Urinary bladder (tissue), 4 donors: Measurements from ENCODE around the gene STARD10. TPM values are rescaled to one million over a fixed set of nuclear protein-coding genes. Genes with fewer than 3 reads are reported as not detected.
"Not testable (repeated sequence)": the region's sequence is repeated elsewhere in the genome, so short reads cannot be mapped to it uniquely, and the experiment has no call there.

Experiments used
- DNase-seq: peaks from one replicate; pipeline ENCODE4 v3.0.0-alpha.2; 2015; ENCODE audit errors: extremely low spot score
- H3K27ac ChIP-seq: one replicate; pipeline ENCODE4 v1.5.1; 2013; ENCODE audit warnings: low read depth, mild to moderate bottlenecking, moderate library complexity
- H3K36me3 ChIP-seq: one replicate; pipeline ENCODE4 v1.6.1; 2013; ENCODE audit warnings: mild to moderate bottlenecking, moderate library complexity; ENCODE audit not compliant: insufficient read depth
- H3K4me1 ChIP-seq: one replicate; pipeline ENCODE4 v1.6.1; 2013; ENCODE audit warnings: mild to moderate bottlenecking, moderate library complexity; ENCODE audit not compliant: insufficient read depth
- H3K4me3 ChIP-seq: one replicate; pipeline ENCODE4 v1.5.1; 2013; ENCODE audit warnings: low read depth, low read length
- WGBS: extraction: QIAGEN DNeasy Blood & Tissue Kit; methylation state at CpG from one replicate; pipeline ENCODE4 v1.1.7; 2013; 5-methylcytosine and 5-hydroxymethylcytosine counted together
- polyA plus RNA-seq: library from polyadenylated mRNA; stranded (reverse); fragments of 200-250 nt; gene quantifications from one replicate; pipeline ENCODE4 v1.2.3, GENCODE V29; 2013
- total RNA-seq: library from RNA; depleted of rRNA; stranded (reverse); fragments of >200 nt; gene quantifications from one replicate; pipeline ENCODE4 v1.2.3, GENCODE V29; 2014
- donor health status: healthy with polysubstance abuse.
- donor health status: healthy.

The STARD10 gene
- total and polyA plus RNA-seq, 2 donors: 16.3 to 33.5 TPM

DNA sequence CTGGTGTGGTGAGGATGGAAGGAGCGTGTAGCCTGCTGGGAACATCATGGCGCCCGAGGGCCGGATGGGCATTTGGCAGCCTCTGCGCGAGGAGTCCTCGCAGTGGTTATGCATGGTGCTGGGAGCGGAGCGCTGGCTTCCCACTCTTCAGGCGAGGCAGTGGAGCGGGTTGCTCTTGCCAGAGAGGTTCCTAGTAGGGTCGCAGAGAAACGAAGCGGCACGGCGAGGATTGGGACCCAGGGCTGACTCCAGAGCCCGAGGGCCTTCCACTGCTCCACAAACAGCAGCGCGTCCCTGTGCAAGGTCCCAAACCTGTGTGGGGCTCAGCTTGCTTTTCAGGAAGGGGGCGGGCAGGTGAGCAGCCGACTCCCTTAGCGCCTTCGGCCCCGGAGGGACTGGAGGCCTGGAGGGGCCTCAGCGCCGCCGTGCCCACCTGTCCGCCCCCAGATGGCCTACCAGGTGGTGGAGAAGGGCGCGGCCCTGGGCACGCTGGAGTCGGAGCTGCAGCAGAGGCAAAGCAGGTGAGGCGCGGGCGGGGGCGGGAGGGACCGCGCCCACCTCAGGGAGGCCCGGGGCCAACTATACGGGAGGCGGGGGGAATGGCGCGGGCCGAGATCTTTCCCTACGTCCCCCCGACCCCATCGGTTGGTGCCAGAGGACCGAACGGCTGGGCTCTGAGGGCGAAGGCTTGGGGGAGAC is 27.5 kb upstream of the STARD10 start:
- no peak for DNase-seq
- WGBS: 38% methylated on average over 50 of the region's 50 CpGs
- Histone ChIP-seq H3K4me1 (no peaks in the 10 kb centered on the region), H3K27ac (peak overlapping the region; percentile 24), H3K4me3 (peak overlapping the region; percentile 20), H3K36me3 (no peaks in the 10 kb centered on the region)

DNA sequence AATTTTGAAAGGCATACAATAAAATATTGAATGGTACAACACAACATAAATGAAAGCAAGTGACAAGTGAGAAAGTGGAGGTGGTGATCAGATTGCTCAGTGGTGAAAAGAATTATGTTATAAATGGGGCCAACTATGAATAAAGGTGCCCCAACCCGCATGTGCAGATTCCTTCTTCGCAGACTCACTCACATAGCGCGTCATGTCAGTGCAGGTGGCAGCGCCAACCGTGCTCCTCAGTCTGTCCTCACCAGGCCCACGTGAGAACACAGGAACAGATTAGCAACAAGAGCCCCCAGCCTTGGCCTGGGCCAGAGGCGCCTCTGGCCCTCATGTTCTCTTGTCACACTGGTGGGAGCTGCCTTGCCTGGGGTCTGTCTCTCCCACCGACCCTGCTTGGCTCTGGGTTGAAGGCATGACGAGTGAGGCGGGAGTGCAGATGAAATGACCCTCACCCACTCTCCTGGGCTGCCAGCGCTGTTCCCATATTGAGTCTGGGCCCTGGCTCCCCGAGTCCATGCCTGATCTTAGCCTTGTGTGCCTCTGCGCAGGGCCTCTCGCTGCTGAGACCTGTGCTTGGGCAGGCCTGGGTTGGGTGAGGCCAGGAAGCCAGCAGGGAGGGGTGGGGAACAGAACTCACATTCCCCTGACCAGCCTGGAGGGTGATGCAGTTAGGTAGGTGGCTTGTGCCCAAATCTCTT is 26.7 kb upstream of the STARD10 start:
- H3K36me3 ChIP-seq: no peaks in the 10 kb centered on the region
- H3K27ac ChIP-seq: no peak overlapping the region
- no peak overlapping the region for H3K4me3 ChIP-seq
- DNase-seq: no peak
- 90% methylated on average over 15 of the region's 15 CpGs for WGBS
- no peaks in the 10 kb centered on the region for H3K4me1 ChIP-seq

DNA sequence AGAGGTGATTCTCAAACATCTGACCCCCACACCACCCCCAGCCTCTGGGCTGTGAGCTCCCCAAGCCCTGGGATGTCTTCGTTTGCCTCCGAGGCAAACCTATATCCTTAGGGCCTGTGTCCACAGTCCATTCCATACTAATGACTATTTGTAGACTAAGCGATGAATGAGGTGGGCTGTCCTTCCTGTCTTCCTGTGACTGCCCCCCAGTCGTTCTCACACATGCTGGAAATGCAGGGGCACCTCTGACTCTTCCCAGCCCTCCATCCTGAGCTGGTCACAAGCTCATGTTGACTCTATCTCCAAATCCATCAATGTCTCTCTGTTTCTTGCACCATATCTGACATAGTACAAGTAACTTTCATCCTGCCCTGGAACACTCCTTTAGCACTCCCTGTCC is 25.1 kb upstream of the STARD10 start:
- Histone ChIP-seq H3K36me3 (no peaks in the 10 kb centered on the region), H3K27ac (no peak overlapping the region), H3K4me1 (no peaks in the 10 kb centered on the region), H3K4me3 (no peak overlapping the region)
- WGBS: 85% methylated on average over 4 of the region's 4 CpGs
- DNase-seq: no peak

DNA sequence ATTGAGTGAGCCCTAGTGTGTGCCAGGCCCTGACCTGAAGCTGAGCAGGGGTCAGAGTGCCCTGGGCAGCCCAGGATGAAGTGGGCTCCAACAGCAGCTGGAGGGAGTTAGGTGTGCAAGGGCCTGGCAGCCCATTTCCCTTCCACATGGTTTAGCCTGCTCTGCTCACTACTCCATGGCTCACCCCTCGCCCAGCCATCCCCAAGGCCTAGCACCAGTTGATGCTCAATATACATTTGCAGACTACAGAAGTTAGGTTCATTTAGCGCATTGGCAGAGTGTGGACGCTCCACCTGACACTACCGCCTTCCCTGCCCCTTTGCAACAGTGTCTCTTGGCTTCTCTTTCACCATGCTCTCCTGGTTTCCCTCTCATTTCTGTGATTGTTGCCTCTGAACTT is 24.1 kb upstream of the STARD10 start:
- Histone ChIP-seq H3K4me3 (no peak overlapping the region), H3K36me3 (no peaks in the 10 kb centered on the region), H3K4me1 (no peaks in the 10 kb centered on the region), H3K27ac (no peak overlapping the region)
- 98% methylated on average over 4 of the region's 4 CpGs for WGBS
- no peak for DNase-seq

DNA sequence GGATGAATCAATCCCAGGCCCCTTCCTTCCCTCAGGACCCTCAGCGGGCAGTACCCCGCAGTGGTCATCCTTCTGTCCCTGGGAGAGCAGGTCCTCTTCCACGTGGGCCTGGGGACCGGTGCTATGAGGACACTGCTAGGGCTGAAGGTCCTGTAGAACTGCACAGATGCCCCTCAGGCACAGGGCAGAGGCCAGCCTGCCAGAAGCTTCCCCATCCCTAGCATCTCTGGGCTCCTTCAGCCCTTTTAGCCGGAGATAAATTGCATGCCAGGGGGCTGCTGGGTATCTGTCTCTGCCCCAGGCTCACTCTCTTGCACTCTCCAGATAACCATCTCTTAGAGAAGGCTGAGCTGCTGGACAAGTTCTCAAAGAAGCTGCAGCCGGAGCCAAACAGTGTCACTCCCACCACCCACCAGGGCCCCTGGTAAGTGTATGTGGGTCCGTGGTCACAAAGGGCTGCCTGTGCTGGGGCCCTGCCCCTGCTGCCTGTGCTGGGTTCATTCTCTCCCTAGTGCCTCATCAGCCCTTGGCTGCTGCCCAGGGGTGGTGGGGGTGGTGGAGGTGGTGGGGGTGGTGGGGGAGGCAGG is 22.6 kb upstream of the STARD10 start:
- 79% methylated on average over 7 of the region's 7 CpGs for WGBS
- Histone ChIP-seq H3K36me3 (no peaks in the 10 kb centered on the region), H3K27ac (no peak overlapping the region), H3K4me3 (no peak overlapping the region), H3K4me1 (no peaks in the 10 kb centered on the region)
- DNase-seq: no peak

DNA sequence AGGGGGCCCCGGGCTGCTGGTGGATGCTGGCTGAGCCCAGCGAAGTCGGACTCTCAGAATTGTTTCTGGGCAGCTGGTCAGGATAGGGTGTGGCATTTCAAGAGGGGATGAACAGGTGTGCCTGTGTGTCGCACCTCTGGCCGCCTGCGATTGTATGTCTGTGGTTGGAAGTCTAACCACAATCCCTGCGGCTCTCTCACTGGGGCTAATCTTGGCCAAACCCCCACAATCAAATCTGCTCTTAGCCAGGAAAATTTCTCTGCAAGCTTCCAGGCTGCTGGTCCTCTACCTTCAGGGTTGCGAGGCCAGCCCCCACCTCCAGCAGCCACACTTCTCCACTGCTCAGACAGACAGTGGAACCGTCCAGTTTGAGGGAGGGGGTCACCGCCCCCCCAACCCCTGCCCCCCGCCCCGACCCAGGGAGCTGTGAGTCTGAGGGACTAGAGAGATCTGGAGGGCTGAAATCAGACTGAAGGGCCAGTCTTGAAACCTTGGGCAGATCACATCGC is 21.3 kb upstream of the STARD10 start:
- Histone ChIP-seq H3K4me1 (no peaks in the 10 kb centered on the region), H3K27ac (no peak overlapping the region), H3K36me3 (no peaks in the 10 kb centered on the region), H3K4me3 (peak overlapping the region; percentile 52)
- 24% methylated on average over 13 of the region's 13 CpGs for WGBS
- no peak for DNase-seq

DNA sequence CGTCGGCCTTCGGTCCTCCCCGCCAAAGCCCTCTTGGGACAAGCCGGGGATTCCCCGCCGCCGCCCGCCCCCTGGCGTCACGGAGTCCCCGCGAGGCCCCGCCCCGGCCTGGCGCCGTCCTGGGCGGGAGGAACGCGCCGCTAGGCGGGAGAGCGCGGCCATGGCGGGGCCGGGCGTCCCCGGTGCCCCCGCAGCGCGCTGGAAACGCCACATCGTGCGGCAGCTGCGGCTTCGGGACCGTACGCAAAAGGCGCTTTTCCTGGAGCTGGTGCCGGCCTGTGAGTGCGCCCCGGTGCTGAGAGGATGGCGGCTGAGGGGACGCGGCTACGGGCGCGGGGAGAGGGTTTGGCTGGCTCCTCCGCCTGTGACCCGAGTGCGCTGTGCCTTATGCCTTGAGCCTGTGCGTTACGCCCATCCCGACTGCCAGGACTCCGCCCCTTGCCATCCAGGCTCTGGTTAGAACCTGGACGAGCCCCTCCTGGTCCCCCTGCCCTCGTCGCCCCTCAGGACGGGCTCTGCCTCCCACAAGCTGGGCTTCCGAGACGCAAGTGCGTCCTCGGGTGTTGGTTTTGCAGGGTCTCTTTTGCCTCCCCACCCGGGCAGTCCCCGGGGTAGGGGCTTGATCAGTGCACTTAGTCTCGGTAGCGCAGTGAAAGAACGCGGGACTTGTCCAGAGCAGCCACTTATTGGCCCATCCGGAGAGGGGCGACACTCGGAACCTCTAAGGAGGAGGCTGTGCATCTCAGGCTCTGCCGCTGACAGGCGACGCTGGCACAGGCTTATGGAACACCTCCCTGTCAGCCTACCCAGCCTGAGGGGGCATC is 20.7 kb upstream of the STARD10 start, which contains the start of gene ATG16L2:
TSS of gene ATG16L2 (plus strand) at position 126 of the 824 bp plus-strand sequence. CDS start at position 161, 35 bp downstream.
- under 1% methylated on average over 75 of the region's 75 CpGs for WGBS
- peak within 1 kb of the TSS; percentile 52 for H3K4me3 ChIP-seq
- H3K27ac ChIP-seq: peak within 1 kb of the TSS; percentile 93
- H3K36me3 ChIP-seq: no peaks in the 10 kb centered on the region
- no peak for DNase-seq
- no peaks in the 10 kb centered on the region for H3K4me1 ChIP-seq

DNA sequence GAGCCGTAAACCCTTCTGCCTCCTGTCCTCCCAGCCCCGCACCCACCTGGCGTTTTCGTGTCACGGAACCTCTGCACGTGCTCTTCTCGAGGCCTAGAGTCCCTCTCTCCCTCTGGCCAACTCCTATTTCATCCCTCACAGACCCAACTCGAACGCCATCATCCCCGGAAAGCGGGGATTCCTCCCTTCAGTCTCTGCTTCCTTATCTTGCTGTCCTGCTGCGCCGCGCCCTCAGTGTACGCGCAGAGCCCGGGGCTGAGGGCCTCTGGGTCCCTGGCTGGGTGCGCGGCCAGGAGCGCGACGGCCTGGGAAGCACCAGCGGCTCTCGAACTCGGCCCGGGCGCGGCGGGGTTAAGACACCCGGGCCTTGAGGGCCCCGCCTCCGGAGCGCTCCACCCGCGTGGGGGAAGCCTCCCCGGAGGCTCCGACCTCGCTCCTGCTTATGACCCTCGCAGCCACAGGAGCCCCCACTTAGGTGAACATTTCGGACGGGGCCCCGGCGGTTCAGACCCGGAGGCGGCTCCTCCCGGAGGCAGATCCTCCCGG is 20.0 kb upstream of the STARD10 start:
- peak overlapping the region; percentile 52 for H3K4me3 ChIP-seq
- DNase-seq: no peak
- H3K27ac ChIP-seq: peak overlapping the region; percentile 93
- WGBS: under 1% methylated on average over 47 of the region's 47 CpGs
- no peaks in the 10 kb centered on the region for H3K36me3 ChIP-seq
- no peaks in the 10 kb centered on the region for H3K4me1 ChIP-seq

DNA sequence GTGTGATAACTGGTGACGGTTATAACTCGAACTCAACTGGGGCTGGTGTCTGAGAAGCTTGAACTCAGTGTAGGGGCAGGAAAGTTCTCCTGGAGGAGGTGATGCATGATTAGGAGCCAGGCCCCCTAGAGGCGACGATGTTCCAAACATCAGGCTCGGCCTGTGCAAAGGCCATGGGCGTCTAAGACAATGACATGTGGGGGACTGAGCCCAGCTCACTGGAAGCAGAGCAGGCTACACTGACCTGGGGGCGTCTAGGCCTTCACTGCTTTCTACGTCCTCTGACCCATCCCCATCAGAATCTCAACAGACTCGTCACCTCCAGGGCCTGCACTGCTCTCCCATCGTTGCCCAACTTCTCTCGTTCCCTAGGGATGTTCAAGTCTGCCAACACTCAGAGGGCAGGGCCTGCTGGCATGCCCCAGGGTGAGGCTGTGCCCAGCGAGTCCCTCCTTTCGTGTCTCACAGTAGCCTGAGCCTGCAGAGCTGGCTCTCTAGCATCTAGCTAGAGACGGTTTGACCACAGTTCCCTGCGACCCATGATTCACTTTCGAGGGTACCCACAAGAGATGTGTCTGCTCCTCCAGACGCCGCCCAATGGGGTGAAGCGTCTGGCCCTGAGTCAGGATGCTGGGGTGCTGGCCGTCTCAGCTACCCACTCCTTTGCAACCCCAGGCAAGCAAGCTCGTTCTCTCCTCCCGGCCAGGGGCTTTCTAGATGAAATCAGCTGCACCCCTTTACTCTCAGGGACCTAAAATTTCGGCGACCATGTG is 19.3 kb upstream of the STARD10 start:
- Histone ChIP-seq H3K36me3 (no peaks in the 10 kb centered on the region), H3K4me1 (no peaks in the 10 kb centered on the region), H3K4me3 (peak overlapping the region; percentile 52), H3K27ac (no peak overlapping the region)
- DNase-seq: no peak
- 14% methylated on average over 24 of the region's 24 CpGs for WGBS

DNA sequence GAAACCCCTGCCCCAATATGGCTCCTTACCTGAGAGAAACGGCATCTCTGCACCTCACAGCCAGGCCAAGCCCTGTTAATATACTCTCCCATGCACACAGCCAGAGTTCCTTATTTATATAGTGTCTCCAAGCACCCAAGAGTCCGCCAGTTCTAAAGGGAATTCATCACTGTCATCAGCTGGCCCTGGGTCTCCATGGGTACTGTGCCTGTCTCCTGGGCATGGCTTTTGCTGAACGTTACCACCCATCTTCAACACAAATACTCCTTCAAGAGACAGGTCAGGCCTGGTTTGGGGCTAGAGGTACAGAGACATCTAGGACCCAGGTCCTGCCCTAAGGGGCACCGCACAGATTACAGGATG is 18.7 kb upstream of the STARD10 start:
- H3K36me3 ChIP-seq: no peaks in the 10 kb centered on the region
- no peak for DNase-seq
- 37% methylated on average over 4 of the region's 4 CpGs for WGBS
- no peak overlapping the region for H3K4me3 ChIP-seq
- H3K27ac ChIP-seq: no peak overlapping the region
- H3K4me1 ChIP-seq: no peaks in the 10 kb centered on the region

DNA sequence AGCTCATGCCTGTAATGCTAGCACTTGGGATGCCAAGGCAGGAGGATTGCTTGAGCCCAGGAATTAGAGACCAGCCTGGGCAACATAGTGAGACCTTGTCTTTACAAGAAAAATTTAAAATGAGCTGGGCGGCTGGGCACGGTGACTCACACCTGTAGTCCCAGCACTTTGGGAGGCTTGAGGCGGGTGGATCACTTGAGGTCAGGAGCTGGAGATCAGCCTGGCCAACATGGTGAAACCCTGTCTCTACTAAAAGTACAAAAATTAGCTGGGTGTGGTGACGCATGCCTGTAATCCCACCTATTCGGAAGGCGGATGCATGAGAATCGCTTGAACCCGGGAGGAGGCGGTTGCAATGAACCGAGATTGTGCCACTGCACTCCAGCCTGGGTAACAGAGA is 17.8 kb upstream of the STARD10 start:
- not testable (repeated sequence) for H3K4me3 ChIP-seq, DNase-seq

DNA sequence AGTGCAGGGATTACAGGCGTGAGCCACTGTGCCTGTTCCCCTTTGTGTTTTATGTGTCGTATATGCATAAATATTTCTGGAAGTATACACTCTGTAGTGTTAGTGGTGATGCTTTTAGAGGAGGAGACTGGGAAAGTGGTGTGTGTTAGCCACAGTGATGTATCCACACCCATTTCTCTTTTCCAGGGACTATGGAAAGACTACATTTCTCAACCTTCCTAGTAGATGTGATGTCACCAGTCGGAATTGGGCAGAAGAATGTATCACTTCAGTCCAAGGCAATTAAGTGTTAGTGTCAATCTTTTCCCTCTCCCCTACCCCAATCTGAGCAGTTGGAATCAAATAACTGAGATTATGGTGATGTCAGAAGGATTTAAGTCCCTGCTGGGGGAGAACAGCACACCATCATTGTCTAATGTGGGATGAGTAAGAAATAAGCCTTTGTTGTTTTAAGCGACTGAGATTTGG is 14.5 kb upstream of the STARD10 start:
- Histone ChIP-seq H3K36me3 (no peaks in the 10 kb centered on the region), H3K4me1 (no peaks in the 10 kb centered on the region), H3K4me3 (no peak overlapping the region), H3K27ac (no peak overlapping the region)
- WGBS: 82% methylated on average over 4 of the region's 4 CpGs
- no peak for DNase-seq

More for the DNA sequence above, 17.8 kb upstream of the STARD10 start:
- WGBS: 98% methylated on average over 10 of the region's 10 CpGs
- not testable (repeated sequence) for H3K36me3 ChIP-seq, H3K4me1 ChIP-seq, H3K27ac ChIP-seq
